ENCODE results near the gene PAX5.

The PAX5 gene

DNA sequence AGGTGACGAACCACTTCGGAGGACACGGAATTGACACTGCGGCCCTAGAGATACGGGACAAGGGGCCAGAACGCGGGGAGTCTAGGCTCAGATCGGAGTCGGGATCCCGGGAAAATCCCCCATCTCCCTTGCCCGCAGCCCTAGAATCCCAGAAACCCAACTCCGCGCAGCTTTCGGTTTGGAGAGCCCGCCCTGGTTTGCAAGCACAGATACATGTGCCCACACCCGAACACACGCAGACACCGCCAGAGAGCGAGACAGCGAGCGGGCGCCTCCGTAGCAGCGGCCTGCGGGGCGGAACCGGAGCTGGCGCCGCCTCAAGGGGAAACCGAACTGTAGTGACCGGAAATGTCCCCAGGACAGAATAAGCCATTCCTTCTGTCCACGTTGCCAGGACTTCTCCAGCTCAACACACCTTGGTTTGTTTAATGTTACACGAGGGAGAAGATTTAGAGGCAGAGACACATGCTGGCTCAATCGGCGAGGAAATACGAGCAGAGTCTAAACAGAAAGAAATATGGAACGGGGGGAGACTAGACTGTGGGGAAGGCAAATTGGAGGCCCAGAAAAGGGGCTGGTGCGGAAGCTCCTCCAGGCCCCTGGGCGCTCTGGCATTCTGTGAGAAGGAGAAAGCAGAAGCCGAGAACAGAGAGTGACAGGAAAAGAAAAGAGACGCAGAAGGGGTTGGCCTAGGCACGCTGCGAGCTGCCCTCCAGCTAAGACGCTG lies 2.9 kb upstream of the PAX5 start:
- peak; percentile 73 for DNase-seq

DNA sequence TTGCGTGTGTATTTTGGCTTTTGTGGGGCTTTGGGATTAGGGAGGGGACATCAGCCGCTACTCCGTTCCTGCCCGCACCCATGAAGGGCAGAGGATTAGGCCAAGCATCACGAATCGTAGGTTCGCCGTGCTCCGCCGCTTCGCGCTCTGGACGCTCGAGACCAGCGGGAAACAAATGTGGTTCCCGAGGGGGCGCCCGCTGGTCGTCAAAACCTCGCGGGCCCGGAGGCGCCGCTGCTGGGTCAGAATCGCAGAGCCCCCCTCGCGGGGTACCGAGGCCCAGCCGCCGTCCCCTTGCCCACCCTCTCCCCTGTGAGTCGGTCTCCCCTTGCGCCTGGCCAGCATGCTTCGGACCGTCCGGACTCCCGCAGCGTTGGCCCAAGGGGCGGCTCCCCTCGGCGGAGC lies 2.3 kb upstream of the PAX5 start:
- DNase-seq = peak; percentile 19

DNA sequence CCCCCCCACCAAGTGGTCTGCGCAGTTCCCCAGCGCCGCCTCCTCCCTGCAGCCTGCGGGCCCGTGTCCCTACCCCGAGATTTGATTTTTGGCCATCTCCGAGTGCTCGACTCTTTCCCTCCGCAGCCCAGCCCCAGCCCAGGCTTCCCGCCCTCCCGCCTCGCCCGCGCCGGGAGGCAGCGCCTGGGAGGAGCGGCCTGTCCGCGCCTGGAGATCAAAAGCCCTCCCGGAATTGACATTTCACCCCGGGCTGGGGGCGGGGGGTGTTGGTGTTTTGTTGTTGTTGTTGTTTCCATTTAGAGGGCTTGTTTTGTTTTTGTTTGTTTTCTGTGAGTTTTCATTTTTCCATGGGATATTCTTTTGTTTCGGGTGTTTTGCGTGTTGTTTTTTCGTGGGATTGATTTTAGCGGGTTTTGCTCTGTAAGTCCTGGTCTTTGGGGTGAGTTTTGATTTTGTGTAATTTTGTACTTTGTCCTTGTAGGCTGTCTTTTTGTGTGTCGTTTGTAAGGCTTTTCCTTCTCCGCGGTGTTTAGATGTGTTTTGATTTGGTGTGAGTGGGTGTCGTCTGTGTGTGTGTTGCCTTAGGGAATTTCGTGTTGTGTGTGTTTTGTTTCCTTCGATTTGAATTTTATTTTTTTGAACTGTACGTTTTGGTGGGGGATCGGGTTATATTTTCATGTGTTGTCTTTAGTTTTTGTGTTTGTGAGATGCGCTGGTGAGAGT lies 1.7 kb upstream of the PAX5 start:
- peak; percentile 7 for DNase-seq

DNA sequence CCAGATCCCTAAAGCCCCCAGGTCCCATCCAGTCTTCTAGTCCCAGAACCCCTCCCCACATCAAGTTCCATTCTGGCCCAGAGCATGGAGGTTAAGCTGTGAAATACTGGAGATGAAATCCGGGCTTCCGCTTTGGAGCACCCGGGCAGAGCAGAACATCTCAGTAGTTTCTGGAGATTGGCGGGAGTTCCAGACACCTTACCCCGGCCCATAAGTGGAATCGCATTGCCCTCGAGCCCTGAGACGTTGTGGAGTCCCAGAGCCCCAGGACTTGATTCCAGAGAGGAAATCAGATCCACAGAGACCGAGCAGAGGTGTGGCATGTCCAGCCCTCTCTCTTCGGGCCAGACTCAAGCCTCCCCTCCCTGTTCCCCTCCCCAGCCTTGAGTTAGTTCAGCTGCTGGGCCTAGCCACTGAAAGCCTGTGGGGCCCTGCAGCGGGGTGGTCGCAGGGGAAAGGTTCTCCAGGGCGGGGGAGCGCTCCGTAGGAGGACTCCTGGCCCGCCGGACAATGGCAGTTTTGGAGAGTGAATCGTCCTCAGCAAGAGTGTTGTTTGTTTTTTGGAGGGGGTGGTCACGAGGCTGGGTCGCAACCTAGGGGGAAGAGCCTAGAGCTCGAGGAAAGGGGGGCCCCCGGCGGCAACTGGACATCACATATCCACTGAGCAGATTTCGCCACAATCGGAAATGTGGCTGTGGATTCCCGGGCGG lies 1.0 kb upstream of the PAX5 start:
- DNase-seq = no peak

DNA sequence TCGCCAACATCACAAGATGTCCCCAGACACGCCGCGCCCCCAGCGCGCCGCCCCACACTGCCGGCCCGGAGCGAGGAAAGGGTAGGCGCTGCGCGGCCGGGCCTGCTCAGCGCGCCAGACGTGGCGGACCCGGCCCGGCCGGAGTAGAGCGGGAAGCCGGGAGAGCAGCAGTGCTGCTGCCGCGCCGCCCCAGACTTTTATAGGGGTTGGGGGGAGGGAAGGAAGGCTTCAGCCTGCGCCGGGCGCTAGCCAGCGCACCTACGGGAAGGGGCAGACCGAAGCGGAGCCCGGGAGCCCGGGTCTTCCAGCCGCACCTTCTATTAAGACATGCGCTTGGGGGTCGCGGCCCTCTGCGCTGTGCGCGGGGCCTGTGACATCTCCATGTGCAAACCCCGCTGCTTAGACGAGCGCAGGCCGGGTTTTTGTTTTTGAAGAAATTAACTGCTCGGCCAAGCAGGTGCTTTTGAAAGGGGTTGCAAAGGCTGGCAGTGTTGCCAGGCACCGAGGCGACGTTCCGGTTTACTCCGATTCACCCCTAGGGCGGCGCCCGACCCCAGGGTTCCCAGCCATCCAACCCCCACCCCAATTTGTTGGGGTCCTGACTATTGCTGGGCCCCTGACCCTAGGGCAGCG lies 353 bp upstream of the PAX5 start:
- peak; percentile 69 for DNase-seq

DNA sequence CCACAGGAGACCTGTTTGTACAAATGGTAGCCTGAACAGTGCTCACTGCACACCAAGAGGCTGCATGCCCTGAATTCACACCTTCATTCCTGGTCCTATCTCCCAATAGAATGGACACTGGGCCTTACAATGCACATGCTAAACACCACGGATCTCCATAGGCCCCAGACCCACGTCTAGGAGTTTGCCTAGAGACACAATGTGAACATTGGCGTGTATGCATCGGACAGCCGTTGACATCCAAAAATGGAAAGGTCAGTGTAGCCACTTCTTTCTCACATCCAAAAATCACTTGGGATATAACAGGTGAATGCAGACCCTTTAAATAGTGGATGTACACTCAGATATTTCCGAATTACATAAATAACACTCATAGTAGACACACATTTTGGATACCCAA lies 927 bp downstream of the PAX5 start:
- DNase-seq = no peak

DNA sequence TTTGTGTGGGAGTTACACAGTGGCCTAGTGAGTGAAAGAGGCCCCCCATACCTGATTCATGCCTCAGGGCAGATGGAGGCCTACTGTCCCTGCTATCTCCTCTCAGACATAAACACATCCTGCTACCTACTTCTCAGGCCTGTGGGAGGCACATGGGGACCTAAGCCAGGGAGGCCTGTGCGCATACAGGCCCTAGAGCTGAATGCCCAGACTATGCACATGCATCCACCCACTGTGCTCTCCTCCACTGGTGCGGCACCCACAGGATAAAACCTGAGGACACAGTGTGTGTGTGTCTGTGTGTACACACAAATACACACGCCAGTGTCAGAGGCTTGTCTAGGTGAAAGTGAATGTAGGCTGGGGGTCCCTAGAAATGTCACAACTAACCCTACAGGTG lies 1.4 kb downstream of the PAX5 start:
- no peak for DNase-seq

DNA sequence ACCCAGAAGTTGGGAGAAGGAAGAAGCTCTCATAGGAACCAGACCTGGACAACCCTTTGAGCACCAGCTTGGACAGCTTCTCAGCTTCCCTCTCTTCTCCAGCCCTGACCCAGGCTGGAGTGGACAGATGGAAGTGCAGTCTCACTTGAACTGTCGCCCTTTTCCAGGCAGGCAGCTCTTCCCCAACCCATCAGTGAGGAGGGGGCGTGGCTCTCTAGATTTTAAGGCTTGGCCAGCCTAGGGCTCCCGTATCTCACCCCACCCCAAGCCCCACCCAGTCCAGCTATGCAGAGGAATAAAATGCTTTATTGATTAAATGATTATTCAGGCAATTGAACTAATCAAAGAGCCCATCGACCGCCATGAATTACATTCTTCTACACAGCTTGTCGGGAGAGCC lies 2.2 kb downstream of the PAX5 start:
- no peak for DNase-seq

DNA sequence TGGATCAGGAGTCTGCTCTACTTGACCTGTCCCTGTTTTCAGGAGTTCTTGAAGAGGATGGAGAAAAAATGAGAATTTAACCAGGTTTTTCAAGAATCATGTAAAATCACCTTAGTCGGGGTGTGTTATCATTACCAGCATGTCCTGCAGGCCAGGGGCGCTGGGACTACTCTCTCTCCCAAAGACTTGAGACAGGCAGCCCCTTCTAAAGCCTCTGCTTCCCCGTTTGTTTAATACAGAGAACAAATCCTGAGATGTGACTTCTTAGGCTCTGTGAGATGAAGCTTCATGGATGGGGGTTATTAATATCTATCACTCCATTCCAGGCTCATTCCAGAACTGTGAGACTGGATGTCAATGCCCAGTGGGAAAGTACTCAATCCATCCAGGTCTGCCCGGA lies 3.0 kb downstream of the PAX5 start:
- no peak for DNase-seq

DNA sequence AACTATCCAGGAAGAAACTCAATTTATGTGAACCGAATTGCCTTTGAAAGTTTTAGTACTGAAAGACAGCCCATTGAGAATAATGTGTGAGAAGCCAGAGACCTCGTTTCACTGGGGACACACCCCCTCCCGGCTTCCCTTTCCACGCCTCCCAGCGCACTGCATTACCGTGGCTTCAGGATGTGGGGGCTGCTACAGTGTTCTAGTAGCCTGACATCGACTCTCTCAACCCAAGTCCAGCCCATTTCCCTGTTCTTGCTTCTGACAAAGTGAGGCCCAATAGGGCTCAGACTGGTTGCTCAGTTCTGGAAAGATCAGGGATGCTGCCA lies 3.5 kb downstream of the PAX5 start:
- no peak for DNase-seq

DNA sequence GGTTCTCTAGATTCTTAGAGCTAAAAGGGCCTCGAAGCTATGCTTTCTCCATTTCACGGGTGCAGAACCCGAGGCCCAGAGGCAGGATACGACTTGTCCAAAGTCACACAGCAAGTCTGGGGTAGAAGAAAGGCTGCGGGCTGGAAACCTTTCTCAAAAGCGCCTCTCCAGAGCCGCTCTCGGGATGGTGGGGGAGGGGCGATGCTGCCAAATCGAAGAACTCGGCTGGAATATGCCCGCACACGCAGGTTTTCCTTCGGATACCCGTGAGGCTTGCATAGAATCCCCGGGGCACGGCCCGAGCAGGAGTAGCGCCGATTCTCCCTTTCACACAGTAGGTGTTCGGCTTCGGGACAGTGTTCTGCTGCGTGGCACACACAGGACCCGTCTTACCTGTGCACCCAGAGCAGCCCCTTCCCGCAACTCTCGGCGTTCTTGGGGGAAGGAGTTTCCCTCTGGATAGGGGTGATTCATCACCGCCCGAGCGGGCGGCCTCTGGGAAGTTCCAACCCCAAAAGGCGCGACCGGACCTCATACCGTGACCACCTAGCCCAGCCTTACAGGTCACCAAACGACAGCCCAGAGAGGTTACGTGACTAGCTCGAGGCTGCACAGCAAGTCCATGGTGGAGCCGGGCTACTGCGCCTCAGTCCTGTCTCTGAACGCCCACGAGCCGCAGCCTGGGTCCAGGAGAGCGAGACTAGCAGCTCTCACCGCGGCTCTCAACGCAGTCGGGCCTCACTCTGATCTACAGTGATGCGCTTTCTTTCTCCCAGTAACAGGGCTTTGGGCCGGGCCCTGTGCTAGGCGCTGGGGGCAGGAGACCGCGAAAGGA lies 4.1 kb downstream of the PAX5 start:
- DNase-seq = no peak

DNA sequence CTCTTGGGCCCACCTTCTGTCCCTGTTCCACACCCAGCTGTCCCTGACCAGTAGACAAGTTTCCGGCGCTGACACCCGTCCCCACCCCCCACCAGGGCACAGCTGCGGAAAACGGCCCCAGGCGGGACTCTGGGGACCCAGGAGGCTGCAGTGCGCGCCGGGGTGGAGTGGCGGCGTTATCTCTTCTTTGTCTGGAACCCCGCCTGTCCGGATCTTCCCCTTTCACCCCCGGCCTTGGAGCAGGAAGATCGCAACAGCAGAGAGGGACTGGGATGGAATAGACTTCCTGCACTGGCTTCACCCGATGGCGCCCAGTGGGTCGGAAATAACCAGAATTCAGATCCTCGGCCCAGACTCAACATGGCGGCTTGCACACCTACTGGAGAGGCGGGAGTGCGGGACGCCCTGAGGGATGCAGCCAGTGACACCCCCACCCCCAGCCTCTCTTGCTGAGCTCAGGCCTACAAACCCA lies 4.7 kb downstream of the PAX5 start:
- DNase-seq = no peak

DNA sequence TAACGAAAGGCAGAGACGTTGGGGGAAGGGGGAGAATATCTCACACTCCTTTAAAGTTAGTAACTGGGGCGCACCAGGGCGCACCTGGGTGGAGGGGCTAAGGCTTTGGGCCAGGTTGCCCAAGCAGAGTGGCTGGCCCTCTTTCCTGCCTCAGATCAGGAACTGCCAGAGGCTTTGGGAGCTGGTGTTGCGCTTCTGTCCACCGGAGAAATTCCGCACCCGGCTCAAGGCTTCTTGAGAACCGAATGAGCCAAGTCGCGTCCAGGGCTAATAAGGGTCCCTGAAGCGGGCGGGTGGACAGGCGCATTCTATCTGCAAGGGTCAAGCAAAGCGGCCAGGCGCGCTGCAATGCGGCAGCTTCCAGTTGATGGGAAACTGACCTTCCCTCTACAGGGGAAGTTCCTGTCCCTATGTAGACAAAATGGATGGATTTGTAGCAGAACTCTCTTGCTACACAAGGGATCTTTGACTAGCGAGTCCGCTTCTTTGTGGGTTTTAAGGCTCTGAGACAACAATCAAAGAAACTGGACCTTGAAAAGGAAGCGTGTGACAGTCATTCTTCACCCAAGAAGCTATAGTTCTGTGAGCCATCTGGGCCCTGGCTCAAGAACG lies 5.5 kb downstream of the PAX5 start:
- no peak for DNase-seq

DNA sequence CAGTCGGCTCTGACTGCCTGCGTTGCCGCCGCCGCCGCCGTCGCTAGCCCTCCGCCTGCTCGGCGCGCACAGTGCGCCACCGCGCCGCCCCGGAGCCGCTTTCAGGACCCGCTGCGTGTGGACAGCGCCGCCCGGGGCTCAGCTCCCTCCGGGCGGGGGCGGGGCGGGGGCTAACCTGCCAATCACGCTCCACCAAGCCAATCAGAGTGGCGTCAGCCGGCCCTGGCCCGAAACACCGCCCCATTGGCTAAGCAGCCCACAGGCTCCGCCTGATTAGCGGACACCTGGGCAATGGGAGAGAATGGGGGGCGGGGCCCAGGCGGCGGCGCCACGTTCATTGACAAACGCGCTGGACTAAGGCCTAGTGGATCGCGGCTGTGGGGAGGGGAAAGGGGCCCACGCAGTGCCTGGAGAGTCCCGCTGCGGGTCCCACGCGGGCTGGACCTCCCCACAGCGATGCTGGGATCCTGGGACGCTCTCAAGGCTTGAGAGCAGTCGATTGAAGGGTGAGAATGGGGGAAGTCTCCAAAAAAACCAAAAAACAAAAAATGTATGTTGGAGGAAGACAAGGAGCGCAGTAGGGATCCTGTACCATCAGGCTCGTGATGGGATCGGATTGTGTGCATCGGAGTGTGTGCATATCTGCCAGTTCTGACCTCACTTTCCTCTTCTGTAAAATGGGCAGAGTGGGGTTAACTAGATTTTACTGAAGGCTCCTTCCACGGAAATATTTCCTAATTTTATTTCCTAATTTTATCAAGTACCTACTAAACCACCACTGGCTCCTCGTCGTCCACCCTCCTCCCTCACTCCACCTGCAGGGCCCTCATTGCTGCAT lies 6.3 kb downstream of the PAX5 start:
- DNase-seq = peak; percentile 96

DNA sequence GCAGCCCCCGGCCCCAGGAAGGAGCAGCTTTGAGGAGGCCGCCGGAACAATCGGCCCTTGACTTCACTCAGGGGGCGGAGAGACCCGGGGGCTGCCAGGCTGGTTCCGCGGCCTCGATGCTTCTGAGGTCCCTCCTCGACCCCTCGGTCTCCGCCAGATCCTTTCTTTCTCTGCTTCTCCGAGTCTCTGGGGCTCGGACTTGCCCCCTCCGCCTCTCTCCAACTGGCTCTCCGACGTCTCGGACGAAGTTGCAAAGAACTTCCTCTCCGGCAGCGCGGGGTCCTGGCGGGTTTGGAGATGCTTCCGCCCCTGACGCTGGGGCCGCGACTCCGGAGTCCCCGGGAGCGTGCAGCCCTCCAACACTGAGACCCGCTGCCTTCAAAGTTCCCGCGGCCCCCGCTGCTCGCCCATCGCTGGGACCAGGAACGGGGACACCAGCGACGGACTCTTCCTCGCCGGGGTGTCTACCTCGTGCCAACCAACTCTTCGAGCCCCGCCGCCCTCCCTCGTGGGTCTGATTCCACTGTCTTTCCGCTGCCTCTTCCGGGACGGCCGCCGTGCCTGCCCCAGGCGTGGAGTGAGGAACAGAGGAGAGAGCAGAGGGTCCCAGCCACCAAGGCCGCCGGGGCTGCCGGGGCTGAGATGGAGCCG lies 7.0 kb downstream of the PAX5 start:
- DNase-seq = no peak

DNA sequence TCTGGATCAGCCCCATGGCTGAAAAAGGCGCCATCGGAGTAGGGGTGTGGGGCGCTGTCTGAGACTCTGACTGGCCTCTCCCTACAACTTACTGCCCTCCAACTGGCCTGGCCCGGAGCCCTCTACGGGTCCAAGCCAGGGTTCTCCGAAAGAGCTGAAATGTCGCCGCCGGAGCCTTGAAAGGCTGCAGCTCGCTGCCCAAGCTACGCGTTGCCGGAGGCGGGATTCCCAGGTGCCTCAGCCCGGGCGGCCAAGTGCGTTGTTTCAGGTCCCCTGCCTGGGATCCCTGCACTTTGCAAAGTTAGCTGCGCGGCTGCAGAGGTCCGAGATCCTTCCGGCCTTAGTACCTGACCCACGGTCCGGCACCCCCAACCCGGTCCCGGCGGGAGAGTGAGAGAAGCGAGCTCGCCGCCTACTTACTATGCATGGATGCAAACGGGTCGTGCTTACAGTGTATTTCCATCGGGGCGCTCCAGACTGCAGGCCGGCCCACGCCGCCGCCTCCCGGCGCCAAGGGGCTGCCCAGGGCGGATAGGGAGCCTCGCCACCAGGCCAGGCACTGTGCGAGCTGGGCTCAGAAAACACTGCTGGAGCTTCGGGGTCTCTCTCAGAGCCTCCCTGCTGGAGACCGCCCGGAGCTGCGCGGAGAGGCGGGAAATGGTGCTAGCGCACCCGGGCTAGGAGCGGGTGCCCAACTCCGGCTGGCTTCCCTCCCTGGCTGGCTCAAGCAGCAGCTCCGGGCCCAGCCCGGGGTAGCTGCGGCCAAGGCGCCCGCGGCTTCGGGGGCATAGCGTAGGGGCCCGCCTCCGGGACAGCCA lies 7.7 kb downstream of the PAX5 start:
- DNase-seq = peak; percentile 12

DNA sequence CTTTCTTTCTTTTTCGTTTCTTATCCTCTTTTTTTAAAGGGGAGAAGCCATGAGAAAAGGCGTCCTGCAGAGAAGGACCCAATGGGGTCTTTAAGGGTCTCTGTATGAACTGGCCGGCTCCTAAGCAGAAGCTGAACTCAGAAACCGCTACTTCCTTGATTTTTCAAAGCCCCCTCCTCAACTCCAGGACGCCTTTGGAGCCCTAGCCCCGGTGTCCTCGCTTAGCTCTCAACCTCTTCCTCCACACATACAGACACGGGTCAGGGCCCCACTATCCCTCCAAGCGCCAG lies 8.3 kb downstream of the PAX5 start:
- DNase-seq = no peak

DNA sequence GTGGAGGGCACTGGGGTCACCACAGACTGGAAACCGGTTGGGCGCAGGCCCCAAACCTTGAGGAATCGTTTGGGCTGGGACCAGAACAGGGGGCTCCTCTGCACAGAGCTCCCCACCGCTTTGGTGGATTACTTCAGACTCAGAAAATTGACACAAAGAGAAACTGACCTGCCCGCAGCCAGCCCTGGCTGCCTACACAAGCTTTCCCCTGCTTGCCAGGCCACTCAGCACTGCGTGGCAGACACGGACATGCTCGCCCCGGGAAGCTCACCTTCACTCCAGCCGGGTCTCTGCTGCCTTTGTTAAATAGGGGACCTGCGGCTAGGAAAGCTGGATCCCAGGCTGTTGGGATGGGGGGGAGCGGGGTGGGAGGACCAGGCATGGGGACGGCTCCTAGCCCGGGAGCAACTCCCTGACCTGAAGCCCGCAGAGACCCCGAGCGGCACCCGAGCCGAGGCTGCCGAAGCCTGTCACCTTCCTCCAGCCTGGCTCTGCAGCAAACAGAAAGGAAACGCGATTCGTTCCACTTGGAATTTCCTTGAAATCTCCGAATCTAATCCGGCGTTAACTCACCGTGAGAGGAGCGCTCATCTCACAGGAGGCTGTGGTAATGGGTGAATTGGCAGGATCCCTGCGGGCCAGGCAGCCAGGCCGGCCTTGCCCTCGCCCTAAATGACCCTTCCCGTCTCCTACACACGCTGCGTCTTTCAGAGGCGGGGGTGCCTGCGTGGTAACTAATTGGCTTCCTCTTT lies 8.8 kb downstream of the PAX5 start:
- no peak for DNase-seq

DNA sequence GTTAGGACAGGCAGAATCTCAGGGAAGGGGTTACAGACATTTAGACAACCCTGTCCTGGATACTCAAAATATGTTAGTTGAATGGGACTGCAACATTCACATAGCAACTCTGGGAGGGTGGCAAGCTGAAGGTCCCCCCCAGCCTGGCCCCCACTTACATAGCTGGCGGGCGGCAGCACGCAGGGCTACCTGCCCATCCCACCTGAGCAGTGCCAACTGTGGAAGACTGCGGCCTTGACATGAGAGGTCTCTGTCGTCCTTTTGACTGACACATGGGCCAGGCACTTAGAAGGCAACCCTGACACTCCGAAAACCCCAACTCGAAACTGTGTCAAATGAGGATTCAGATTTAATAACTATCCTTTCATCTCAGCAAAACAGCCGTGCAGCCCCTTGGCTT lies 16.5 kb downstream of the PAX5 start:
- no peak for DNase-seq

Measured in NCI-H2029 (cell line).